NCI-H510A treated with DMSO at 0.1 percent for 48 hours (cell line): ENCODE results near the gene TMEM176B.

Experiments used
- DNase-seq: peaks from one replicate; lab custom pipeline; 2025; lab: John Stamatoyannopoulos, UW

The TMEM176B gene

DNA sequence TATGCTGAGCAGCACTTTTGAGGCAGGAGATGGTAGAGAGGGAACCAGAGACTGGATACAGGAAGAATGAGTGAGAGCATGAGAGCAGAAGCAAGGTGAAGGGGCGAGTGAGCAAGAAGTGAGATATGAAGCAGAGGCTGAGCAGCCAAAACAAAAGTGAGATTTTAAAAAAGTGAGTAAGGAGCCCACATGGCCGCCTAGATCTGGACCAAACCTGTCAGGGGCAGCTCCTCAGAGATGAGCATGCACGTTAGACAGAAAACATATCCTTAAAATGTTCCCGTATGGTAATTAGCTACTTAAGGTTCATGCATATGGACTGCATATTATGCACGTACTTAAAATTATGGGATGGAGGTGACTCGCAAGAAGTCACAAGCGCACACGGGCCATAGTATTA lies 22.9 kb upstream of the TMEM176B start:
- DNase-seq = no peak

DNA sequence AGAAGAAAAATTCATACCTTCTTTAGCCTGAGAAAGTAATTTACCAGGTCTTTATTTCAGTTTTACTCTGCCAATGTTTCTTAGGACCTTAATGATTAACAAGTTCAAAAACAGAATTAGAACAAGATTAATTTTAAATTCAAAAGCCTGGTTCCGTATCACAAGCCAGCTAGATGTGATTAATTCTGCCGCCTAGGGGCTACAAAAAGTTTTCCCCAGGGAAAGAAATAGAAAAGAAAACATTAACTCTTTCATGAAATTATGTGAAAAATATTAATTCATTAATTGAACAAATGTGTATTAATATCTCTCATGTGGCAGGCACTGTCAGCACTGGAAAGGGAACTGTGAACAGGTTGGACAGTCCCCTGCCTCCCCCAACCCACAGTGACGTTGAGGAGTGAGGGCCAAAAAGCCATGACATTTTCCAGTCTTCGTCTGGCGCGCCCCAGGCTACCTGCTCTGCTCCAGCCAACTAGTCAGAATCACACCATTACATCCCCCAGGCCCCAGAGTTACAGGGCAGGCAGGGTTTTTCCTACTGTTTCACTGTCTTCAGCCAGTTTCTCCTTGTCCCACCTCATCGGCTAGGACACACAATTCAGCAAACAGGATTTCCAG lies 20.5 kb upstream of the TMEM176B start:
- DNase-seq = no peak

DNA sequence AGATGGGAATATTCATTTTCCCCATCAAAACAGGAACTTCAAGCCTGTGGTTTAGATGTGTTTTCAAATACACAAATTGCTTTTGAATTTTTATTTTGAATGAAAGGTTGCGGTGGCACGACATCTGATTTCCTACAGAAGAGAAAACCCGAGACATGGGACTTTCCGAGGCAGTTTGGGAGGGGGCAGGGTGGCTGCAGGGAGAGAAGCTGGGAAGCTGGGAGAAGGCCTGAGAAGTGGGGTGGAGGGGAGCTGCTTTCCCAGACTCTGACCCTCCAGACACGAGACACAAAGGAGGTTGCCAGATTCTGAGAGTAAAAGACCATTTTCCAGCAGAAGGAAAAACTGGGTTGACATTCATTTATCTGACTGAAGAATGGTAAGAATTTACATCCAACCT lies 20.0 kb upstream of the TMEM176B start:
- no peak for DNase-seq

DNA sequence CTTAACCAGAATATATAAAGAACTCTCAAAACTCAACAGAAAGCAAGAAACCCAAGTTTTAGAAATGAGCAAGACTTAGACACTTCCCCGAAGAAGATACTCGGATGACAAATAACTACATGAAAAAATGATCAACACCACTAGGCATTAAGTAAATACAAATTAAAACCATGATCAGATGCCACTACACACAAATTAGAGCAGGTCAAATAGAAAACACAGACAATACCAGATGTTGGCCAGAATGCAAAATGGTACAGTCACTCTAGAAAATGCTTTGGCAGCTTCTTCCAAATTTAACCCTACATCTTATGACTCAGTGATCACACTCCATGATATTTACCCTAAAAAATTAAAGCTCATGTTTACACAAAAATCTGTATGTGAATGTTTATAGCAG lies 18.8 kb upstream of the TMEM176B start:
- DNase-seq = no peak

DNA sequence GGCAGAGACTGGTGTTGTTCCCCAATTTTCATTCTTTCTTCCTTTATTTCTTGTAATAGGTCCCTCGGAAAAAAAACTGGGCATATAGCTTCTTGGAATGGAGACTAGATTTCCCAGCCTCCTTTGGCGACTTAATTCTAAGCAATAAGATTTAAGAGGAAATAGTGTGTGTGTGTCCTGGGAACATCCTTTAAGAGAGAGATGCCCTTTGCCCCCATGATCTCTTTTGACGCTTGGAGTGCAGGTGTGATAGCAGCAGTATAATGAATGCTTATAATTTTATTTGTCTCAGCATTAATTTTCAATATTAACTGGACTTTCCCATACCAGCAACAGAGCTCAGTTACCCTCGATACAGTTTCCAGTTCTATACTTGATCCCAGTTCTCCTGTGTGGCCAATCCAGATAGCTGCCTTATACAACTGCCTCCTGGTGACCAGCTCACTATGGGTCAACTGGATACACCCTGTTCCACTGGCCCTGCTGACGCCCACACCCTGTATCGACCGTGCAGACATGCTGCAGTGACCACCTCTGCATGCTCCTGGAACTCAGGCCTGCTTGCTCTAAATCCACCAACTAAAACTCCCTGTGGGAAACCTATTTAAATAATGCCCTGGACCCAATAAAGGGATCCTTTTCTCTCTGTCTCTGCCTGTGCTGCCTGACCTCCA lies 14.3 kb upstream of the TMEM176B start:
- DNase-seq = no peak

DNA sequence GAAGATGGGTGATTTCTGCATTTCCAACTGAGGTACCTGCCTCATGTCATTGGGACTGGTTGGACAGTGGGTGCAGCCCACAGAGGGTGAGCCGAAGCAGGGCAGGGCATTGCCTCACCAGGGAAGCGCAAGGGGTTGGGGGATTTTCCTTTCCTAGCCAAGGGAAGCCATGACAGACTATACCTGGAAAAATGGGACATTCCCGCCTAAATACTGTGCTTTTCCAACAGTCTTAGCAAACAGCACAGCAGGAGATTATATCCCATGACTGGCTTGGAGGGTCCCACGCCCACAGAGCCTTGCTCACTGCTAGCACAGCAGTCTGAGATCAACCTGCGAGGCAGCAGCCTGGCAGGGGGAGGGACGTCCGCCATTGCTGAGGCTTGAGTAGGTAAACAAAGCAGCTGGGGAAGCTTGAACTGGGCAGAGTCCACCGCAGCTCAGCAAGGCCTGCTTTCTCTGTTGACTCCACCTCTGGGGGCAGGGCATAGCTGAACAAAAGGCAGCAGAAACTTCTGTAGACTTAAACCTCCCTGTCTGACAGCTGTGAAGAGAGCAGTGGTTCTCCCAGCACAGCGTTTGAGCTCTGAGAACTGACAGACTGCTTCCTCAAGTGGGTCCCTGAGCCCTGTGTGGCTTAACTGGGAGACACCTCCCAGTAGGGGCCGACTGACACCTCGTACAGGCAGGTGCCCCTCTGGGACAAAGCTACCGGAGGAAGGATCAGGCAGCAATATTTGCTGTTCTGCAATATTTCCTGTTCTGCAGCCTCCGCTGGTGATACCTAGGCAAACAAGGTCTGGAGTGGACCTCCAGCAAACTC lies 7.7 kb upstream of the TMEM176B start:
- peak; percentile 16 for DNase-seq

DNA sequence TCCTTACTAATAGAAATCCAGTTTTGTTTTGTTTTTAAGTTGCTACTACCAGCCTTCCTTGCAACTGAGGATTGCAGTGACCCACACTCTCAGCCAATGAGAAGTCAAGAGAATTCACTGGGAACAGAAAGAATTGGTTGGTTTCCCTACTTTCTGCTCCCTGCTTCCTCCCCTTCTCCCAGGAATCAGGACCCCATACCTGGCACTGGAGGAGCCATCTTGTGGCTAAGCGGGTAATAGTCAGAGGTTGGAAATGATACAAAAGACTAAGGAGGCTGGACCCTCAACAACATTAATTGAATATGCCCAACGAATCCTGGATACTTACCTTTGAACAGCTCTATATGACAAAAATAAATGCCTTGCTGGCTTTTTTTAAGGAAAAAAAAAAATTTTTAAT lies 6.7 kb upstream of the TMEM176B start:
- no peak for DNase-seq

DNA sequence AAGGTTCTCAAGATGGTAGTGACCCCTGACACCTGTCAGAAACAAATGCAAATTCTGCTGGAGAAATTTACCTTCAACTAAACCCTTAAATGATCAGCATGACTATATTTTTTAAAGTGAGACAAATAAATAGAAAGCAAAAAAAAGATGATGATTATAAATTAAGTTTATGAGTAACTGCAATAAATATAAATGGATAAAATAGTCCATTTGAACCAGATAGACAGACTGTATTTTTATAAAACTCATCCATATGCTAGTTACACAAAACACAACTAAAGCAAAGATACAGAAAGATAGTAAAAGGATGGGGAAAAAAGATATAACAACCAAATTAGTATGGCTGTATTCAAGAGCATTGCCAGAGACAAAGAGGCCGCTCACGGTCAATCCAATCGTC lies 6.3 kb upstream of the TMEM176B start:
- no peak for DNase-seq

DNA sequence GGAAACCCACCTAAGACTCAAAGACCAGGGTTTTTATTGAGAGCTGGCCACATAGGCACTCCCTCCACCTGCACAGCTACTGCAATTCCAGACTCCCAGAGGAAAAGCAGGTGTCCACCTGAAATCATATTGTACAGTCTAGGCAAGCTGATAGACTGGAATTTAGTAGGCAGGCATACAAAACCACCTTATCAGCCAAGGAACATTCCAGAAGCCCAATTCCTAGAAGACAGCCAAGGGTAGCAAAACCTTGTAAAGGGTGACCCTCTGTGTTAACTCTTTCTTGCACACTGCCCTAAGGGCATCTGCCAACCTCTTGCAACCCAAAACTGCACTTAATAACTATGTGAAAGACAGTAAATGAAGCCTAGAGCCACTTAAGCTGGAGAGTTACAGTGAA lies 5.7 kb upstream of the TMEM176B start:
- DNase-seq = no peak

DNA sequence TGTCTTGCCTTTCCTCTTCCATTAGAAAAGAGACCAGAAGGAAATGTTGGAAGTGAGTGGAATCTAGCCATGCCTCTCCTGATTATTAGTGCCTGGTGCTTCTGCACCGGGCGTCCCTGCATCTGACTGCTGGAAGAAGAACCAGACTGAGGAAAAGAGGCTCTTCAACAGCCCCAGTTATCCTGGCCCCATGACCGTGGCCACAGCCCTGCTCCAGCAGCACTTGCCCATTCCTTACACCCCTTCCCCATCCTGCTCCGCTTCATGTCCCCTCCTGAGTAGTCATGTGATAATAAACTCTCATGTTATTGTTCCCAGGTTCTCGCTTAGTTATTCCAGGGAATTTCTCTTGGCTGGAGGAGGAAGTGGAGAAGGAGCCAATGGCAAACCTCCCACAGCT lies 4.6 kb upstream of the TMEM176B start:
- DNase-seq = no peak

DNA sequence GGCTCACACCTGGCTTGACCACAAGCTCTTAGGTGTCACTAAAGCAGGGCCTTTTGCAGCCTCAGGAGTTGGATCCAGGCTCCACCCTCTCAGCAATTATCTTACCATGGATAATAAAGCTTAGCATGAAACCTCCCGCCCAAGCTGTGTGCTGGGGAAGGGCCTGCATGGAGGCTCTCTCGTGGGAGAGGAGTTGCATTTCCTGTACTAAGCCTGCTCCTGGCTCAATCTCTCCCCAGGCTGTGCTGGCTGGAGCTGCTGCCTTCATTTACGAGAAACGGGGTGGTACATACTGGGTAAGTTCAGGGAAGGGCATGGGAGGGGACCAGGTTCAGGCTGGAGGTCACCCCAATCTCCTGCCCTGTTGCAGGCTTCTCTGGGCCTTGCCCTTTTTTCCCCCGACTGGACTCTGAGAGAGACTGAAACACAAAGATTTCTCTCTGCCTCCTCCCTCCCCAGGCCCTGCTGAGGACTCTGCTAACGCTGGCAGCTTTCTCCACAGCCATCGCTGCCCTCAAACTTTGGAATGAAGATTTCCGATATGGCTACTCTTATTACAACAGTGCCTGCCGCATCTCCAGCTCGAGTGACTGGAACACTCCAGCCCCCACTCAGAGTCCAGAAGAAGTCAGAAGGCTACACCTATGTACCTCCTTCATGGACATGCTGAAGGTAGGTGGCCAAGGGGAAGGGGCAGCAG lies 3.1 kb upstream of the TMEM176B start:
- DNase-seq = peak; percentile 15

DNA sequence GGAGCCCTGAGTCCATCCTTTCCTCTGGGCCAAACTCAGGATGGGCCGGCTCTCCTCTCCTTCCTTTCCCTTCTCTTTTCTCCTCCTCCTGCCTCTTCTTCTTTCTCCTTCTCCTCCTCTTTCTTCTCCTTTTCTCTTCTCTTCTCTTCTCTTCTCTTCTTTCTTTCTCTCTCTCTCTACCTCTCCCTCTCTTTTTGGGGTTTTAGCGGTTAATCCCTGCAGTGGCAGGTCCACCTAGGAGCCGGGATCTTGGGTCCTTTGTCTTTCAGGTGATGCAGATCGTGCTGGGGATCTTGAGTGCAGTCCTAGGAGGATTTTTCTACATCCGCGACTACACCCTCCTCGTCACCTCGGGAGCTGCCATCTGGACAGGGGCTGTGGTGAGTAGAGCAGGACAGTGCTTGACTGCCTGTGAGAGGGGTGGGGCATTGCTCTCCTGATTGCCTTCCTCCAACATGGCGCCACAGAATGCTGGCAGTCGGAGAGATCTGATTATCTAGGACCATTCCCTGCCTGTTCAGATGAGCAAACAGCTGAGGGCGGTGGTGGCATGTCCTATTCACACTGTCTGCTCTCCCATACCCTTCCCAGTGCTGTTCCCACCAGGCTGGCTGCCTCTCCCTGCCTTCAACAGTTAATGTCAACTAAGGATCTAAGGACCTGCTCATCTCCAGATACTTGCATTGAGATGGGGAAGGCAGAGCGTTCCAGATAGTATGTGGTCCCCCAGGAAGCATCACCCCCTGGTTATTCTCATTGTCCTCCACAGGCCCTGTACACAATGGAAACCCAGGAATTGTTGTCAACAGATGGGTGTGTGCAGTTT lies 2.0 kb upstream of the TMEM176B start:
- peak; percentile 0 for DNase-seq

DNA sequence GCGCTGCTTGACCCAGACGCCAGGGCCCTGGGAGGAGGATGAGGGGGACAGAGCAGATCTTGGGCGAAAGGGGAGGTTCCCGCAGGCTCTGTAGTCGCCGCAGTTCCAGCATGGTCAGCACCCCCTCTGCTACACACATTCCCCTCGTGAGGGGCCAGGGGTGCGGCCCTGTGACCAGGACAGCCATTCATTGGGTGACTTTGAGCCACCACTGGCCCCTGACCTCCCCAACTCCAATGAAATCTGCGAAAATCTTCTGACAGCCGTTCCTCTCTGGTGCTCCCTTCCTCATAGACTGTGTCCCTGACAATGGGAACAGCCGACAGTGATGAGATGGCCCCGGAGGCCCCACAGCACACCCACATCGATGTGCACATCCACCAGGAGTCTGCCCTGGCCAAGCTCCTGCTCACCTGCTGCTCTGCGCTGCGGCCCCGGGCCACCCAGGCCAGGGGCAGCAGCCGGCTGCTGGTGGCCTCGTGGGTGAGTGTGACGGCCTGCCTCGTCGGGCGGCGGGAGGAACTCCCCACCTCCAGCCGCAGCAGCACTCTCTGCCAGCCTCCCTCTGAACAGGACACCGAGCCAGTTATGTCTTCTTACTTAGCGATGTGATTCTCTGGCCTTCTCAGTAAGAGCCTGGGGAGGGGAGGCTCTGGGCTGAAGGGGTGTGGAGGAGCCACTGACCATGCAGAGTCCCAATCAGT lies 1.2 kb upstream of the TMEM176B start:
- no peak for DNase-seq

DNA sequence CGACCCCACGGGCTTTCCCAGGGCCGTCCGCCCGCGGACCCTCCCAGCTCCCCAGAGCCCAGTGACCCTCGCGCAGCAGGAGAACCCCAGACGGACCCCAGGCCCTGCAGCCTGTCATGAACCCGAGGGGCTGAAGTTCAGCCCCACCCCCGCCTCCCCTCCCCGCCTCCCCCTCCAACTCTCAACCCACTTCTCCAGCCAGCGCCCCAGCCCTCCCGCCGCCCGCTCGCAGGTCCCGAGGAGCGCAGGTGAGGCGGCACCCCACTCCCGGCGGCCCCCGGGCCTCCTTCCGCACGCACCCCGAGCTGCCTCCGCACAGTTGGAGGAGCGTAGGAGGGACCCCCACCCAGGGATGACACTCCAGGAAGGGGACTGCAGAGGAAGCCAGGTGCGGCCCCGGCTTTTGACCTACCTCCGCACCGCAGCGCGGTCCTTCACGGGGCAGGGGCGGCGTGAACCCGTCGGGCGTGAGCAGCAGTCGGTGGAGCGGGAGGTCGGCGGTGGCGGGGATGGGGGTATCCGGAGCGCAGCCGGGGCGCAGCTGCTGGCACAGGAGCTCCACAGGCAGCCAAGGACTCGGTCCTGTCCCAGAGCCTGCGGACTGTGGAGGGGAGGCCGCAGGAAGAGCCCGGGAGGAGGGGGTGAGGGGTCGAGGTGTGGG lies 547 bp upstream of the TMEM176B start, which contains the start of gene TMEM176A:
TMEM176A (plus strand) TSS at position 189 of the 661 bp plus-strand sequence. CDS start 782 bp downstream, outside the sequence.
- DNase-seq = no peak

DNA sequence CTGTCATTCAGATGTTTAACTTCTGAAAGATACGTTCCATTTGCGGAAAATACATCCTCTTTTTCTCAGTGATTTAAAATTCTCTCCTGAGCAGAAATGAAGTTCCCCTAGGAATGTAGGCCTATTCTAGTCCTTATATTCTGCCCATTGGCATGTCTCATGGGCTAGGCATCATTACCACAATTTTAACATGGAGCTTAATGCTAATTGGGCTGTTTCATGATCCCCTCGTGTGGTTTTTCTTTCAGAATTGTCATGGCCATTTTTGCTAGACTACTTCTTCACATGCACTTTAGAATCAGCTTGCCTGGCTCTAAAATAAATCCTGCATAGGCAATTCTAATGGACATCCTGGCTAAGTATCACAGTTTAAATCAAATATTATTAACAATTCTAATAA lies 1.0 kb downstream of the TMEM176B start:
- no peak for DNase-seq

DNA sequence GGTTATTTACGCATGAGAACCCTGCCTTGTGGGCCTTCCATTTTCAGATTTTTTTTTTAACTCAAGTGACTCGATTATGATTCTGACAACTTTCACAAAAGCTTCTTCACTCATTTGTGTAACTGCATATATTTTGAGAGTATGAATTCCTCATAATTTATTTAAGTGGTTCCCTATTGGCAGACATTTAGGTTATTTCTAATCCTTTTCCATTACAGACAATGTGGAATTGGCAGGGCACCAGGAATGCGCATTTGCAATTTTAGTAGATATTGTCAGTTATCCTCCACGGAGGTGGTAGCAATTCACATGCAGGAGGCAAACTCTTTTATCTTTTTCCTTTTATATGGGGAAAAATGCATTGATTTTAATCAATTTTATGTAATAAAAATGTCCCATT lies 2.5 kb downstream of the TMEM176B start:
- DNase-seq = no peak

DNA sequence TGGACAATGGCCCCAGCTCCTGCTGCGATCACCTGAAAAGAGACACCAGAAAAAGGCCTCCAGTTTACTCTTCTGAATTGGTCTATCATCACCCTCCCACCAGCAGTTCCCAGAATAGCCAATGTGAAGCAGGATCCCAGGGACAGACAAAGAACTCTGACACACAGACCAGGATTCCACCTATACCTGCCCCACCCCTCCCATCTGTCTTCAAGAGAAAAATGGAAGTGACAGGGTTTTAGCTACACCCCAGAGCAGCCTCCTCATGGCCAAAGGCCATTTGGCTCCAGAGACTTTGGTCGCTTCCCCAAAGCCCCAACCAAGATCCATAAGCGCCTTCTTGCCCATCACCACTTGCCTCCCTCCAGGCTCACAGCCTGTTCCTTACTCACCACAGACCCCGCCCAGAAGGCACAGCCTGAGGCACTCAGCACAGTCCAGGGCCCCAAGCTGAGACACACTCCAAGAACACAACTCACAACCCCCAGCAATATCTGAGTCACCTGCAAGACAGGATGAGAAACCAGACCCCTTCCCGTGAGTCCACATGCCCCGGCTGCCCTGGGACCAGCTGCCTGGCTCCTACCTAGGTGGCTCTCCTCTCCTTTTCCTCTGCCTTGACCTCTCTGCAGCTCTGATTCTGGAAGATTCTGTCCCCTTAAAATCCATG lies 6.5 kb downstream of the TMEM176B start:
- DNase-seq = no peak

DNA sequence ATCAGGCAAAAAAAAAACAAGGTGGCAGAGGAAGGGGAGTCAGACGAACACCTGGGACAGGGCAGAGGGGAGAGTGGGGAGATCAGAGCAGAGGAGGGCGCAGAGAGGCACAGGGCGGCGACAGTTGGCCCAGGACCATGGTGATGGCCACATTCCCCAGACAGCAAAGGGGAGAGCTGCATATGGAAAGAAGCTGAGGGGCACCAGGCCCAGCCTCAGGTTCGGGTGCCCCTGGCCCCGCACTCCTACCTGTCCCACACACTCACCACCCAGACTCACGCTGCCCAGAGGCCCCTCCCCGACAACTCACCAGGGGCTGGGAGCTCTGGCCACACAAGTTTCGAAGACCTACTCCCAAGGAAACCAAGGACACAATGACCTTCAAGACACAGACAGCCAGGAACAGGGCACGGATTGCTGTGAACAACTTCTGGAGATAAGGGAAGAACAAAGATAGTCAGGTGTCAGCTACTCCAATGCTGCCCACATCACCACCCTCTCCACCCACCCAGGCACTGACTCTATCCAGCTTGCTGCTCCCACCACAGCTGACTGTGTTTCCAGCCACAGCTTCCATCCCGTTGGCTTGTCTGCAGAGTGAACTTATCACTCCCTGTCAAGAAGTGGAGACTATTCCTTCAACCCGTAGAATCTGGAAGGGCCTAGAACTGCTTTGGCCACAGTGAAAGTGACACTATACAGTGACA lies 8.3 kb downstream of the TMEM176B start:
- no peak for DNase-seq

DNA sequence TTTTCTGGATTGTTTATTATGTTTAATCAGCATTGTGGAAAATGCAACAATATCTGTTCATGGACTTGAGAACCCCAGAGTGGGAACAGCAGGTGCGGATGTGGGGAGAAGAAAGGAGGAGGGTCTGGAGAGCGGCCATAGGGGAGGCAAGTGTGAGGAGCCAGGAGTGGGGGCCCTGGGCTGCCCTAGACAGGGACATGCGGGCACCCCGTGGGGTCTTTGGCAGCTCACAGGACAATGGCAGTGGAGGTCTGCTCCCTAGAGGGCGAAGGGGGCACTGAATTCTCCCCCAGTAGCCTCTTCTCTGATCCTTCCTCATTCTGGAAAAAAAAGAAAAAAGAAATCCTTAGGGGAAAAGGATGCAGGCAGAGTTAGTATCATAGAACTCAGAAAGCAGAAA lies 8.9 kb downstream of the TMEM176B start:
- DNase-seq = no peak
